GM12878 (cell line): ENCODE data around the gene SFR1. TPM values are rescaled to one million over a fixed set of nuclear protein-coding genes. Genes with fewer than 3 reads are reported as not detected.
A peak's percentile ranks its signal among the peaks of the same experiment; 100 is the strongest.

ENCODE experiments used
- ATAC-seq: fragments of 200-7000 bp; cut with Tn5 transposase; 3 replicates; pipeline ENCODE4 v1.9.1; 2020; ENCODE audit warnings: mild to moderate bottlenecking, moderate library complexity
- BruUV-seq: library from RNA; stranded (reverse); fragments of 400-500 nt; replicated peaks from 2 replicates; lab custom pipeline; 2021; lab: Mats Ljungman, UMichigan
- CTCF ChIA-PET: fragments of 300-600 bp; sonication (Branson Sonifier 250); formaldehyde crosslinking; extraction: SDS; loops from one replicate; lab custom pipeline; 2021; ENCODE audit warnings: inconsistent platforms; lab: Yijun Ruan, JAX
- POLR2A ChIA-PET: fragments of 350-600 bp; formaldehyde crosslinking; extraction: SDS; loops from one replicate; lab custom pipeline; 2021; ENCODE audit warnings: inconsistent platforms; lab: Charles Lee
- RAD21 ChIA-PET: fragments of 300-600 bp; sonication (Branson Sonifier 250); formaldehyde crosslinking; loops from one replicate; lab custom pipeline; 2023; ENCODE audit warnings: antibody characterized with exemption; ENCODE audit not compliant: unreplicated experiment; lab: Charles Lee
- SMC1A ChIA-PET: fragments of 300-600 bp; sonication (Branson Sonifier 250); formaldehyde crosslinking; loops from one replicate; lab custom pipeline; 2023; ENCODE audit not compliant: unreplicated experiment, uncharacterized antibody; lab: Charles Lee
- DNase-seq: peaks from one replicate; pipeline ENCODE4 v3.0.0-alpha.2; 2011; ENCODE audit warnings: low read depth, low spot score
- FAIRE-seq: peaks from 3 replicates; lab custom pipeline; 2011; peaks lifted over from hg19 to GRCh38; lab: Jason Lieb, UNC
- H2AFZ ChIP-seq: 2 replicates; pipeline ENCODE4 v1.6.0; 2011; ENCODE audit warnings: low read depth, low read length, control low read depth; ENCODE audit not compliant: control insufficient read depth
- H3K27ac ChIP-seq: 2 replicates; pipeline ENCODE4 v1.5.1; 2011; ENCODE audit warnings: control low read depth; ENCODE audit not compliant: control insufficient read depth, insufficient read depth
- H3K27me3 ChIP-seq, 2 experiments: replicated peaks in 1 of 2; 2 replicates each; pipeline versions ENCODE4 v1.6.0 to v1.6.1; 2011; ENCODE audit warnings: low read length in 1 of 2; ENCODE audit not compliant: control insufficient read depth in 2 of 2, insufficient read depth in 2 of 2
- H3K36me3 ChIP-seq, 2 experiments: 2 replicates each; pipeline ENCODE4 v1.5.1; 2011; ENCODE audit warnings: low read length in 1 of 2; ENCODE audit not compliant: control insufficient read depth in 2 of 2, insufficient read depth in 2 of 2
- H3K4me1 ChIP-seq: 2 replicates; pipeline ENCODE4 v1.6.1; 2011; ENCODE audit warnings: mild to moderate bottlenecking, low read length, moderate library complexity, mixed read lengths; ENCODE audit not compliant: control insufficient read depth, insufficient read depth
- H3K4me2 ChIP-seq: 2 replicates; pipeline ENCODE4 v1.6.0; 2011; ENCODE audit warnings: control low read depth; ENCODE audit not compliant: control insufficient read depth, insufficient read depth
- H3K4me3 ChIP-seq: fragments of 200-600 bp; sonication (generic); 2 replicates; pipeline ENCODE4 v1.5.1; 2016
- H3K79me2 ChIP-seq: 2 replicates; pipeline ENCODE4 v1.6.0; 2011; ENCODE audit warnings: low read length; ENCODE audit not compliant: control insufficient read depth, insufficient read depth
- H3K9ac ChIP-seq: 2 replicates; pipeline ENCODE4 v1.8.0; 2011; ENCODE audit warnings: low read length, control low read depth, mixed read lengths; ENCODE audit not compliant: control insufficient read depth, insufficient read depth
- H3K9me3 ChIP-seq: replicated peaks from 3 replicates; pipeline ENCODE4 v1.5.1; 2011; ENCODE audit warnings: mild to moderate bottlenecking, low read length; ENCODE audit not compliant: control insufficient read depth, insufficient read depth
- H4K20me1 ChIP-seq: 2 replicates; pipeline ENCODE4 v1.6.0; 2011; ENCODE audit not compliant: control insufficient read depth, insufficient read depth
- ATF3 ChIP-seq: IDR thresholded peaks from 2 replicates; pipeline ENCODE4 v1.6.1; 2011; ENCODE audit warnings: low read depth, mild to moderate bottlenecking, low read length, moderate library complexity, borderline replicate concordance; ENCODE audit errors: extremely low read depth
- FOXM1 ChIP-seq: IDR thresholded peaks from 2 replicates; pipeline ENCODE4 v1.6.1; 2012; ENCODE audit warnings: low read depth, mild to moderate bottlenecking, inconsistent platforms, low read length, moderate library complexity
- HDAC2 ChIP-seq: fragments of 200-600 bp; sonication (generic); IDR thresholded peaks from 2 replicates; pipeline ENCODE4 v1.6.1; 2017
- JUND ChIP-seq: IDR thresholded peaks from 2 replicates; pipeline ENCODE4 v1.6.1; 2012; ENCODE audit warnings: low read depth, mild to moderate bottlenecking, low read length, improper control_type of control experiment, moderate library complexity
- KLF5 ChIP-seq: fragments of 450-650 bp; IDR thresholded peaks from 2 replicates; pipeline ENCODE4 v1.6.1; 2014; ENCODE audit warnings: mild to moderate bottlenecking; ENCODE audit not compliant: partially characterized antibody
- MLLT1 ChIP-seq: fragments of 450-650 bp; IDR thresholded peaks from 2 replicates; pipeline ENCODE4 v1.6.1; 2016; ENCODE audit warnings: mild to moderate bottlenecking
- MYC ChIP-seq: IDR thresholded peaks from 2 replicates; pipeline ENCODE4 v1.6.1; 2011; ENCODE audit warnings: mild to moderate bottlenecking, low read length, moderate library complexity, inconsistent platforms; ENCODE audit not compliant: insufficient read depth, insufficient replicate concordance, insufficient read length, severe bottlenecking
- NFXL1 ChIP-seq: fragments of 450-650 bp; IDR thresholded peaks from 2 replicates; pipeline ENCODE4 v1.6.1; 2017; ENCODE audit warnings: antibody characterized with exemption, mild to moderate bottlenecking, borderline replicate concordance
- NR2C2 ChIP-seq: IDR thresholded peaks from 2 replicates; pipeline ENCODE4 v1.6.1; 2011; ENCODE audit warnings: borderline replicate concordance, low read depth; ENCODE audit not compliant: control insufficient read depth, insufficient read length
- PAX5 ChIP-seq: IDR thresholded peaks from 2 replicates; pipeline ENCODE4 v1.6.1; 2011; ENCODE audit warnings: low read depth, low read length, borderline replicate concordance
- PBX3 ChIP-seq: IDR thresholded peaks from 2 replicates; pipeline ENCODE4 v1.6.1; 2011; ENCODE audit warnings: mild to moderate bottlenecking, low read depth, low read length, moderate library complexity; ENCODE audit not compliant: insufficient replicate concordance
- POLR2AphosphoS2 ChIP-seq: IDR thresholded peaks from 2 replicates; pipeline ENCODE4 v1.6.1; 2011; ENCODE audit warnings: low read depth, mild to moderate bottlenecking, low read length, improper control_type of control experiment, moderate library complexity
- RFX5 ChIP-seq: IDR thresholded peaks from 2 replicates; pipeline ENCODE4 v1.6.1; 2011; ENCODE audit warnings: low read depth, low read length, improper control_type of control experiment
- STAT3 ChIP-seq: IDR thresholded peaks from 2 replicates; pipeline ENCODE4 v1.6.1; 2011; ENCODE audit warnings: low read depth, low read length, improper control_type of control experiment
- ZNF24 ChIP-seq: fragments of 450-650 bp; IDR thresholded peaks from 2 replicates; pipeline ENCODE4 v1.6.1; 2017; ENCODE audit warnings: antibody characterized with exemption, mild to moderate bottlenecking
- WGBS: methylation state at CpG from one replicate; pipeline ENCODE4 v1.1.6; 2016; ENCODE audit warnings: low lambda C conversion rate; ENCODE audit not compliant: insufficient replicate concordance, insufficient coverage; ENCODE audit errors: missing lambda C conversion rate; 5-methylcytosine and 5-hydroxymethylcytosine counted together
- in situ Hi-C: fragments of 300-500 bp; cut with MboI; formaldehyde crosslinking; loops from 9 replicates; pipeline ENCODE4 v1.14.3; 2018; ENCODE audit warnings: mixed read lengths
- intact Hi-C: fragments of 100-400 bp; cut with micrococcal nuclease; formaldehyde crosslinking; loops from one replicate; pipeline ENCODE4 v1.14.2; 2022; ENCODE audit not compliant: unreplicated experiment
- polyA plus RNA-seq, 11 experiments: library from polyadenylated mRNA; depleted of rRNA in 4 of 11; unstranded in 6 of 11; stranded (reverse) in 5 of 11; fragments of >200 nt; fragmentation: Nextera tagmentation in 4 of 11; fragmentation: Illumina TruSeq in 1 of 11; extraction: Ambion mirVana in 4 of 11; extraction: Trizol in 1 of 11; gene quantifications; 1 replicate in 1 of 11; 2 replicates in 10 of 11; pipeline versions ENCODE4 v1.2.1 to v1.2.3, GENCODE V29; 2011 to 2016; ENCODE audit warnings: inconsistent platforms in 2 of 11, missing spikeins in 2 of 11, low read depth in 1 of 11
- total RNA-seq, 4 experiments: library from RNA; depleted of rRNA in 3 of 4; stranded (reverse); fragments of >200 nt in 3 of 4; fragmentation: Illumina TruSeq in 1 of 4; extraction: Trizol in 1 of 4; gene quantifications; 2 replicates each; pipeline versions ENCODE4 v1.2.1 to v1.2.3, GENCODE V29; 2013 to 2021

Gene SFR1
- total and polyA plus RNA-seq, 10 of the 15 experiments (the other 5 are each of a cell fraction or from before 2014, with no cell fraction given) = 6.9 to 31.5 (median 14.9) TPM

GRCh38 chr10:104103956-104104355 is 18.0 kb upstream of the SFR1 start:
- ATAC-seq (peak; percentile 54), FAIRE-seq (no peak), DNase-seq (no peak)
- Histone ChIP-seq H3K4me2 (no peak overlapping the region), H3K9ac (no peak overlapping the region), H3K4me1 (no peaks in the 10 kb centered on the region), H3K27ac (no peak overlapping the region), H3K36me3 (no peaks in the 10 kb centered on the region), H3K79me2 (no peaks in the 10 kb centered on the region), H4K20me1 (no peaks in the 10 kb centered on the region), H3K4me3 (no peak overlapping the region), H2AFZ (no peak overlapping the region), H3K27me3 (no peaks in the 10 kb centered on the region), H3K9me3 (no peaks in the 10 kb centered on the region)
- TF ChIP-seq FOXM1 (no peak), ZNF24 (no peak), ATF3 (no peak), RFX5 (no peak), HDAC2 (no peak), JUND (no peak), PBX3 (no peak), MYC (no peak), KLF5 (no peak), NFXL1 (no peak), MLLT1 (no peak), NR2C2 (no peak), STAT3 (no peak), POLR2AphosphoS2 (no peak), PAX5 (no peak)
- ChIA-PET CTCF (interaction anchor here (1.4 to 2.3 kb wide), 7 partner anchors 10 to 216 kb away, joined by 3 to 8 read pairs (median 4); partner anchors contain the start of gene SFR1), SMC1A (interaction anchor here (1.4 to 2.7 kb wide), 4 partner anchors 11 to 23 kb away, joined by 3 to 19 read pairs (median 6); partner anchors contain the start of gene SFR1), RAD21 (interaction anchor here (1.2 to 2.5 kb wide), 5 partner anchors 15 to 31 kb away, joined by 3 to 9 read pairs (median 4); partner anchors contain the start of gene SFR1), POLR2A (interaction anchor here (1.2 to 1.4 kb wide), 3 partner anchors 11 to 150 kb away, joined by 3 read pairs; no protein-coding TSS in a partner anchor)
- intact Hi-C loops = no loop called here
- in situ Hi-C loops = no loop called here
- BruUV-seq = no TSS peak
- 0% methylated on average over 1 of the region's 1 CpG for WGBS
